Measurements from ENCODE around the gene POU2F3.

POU2F3 gene

DNA sequence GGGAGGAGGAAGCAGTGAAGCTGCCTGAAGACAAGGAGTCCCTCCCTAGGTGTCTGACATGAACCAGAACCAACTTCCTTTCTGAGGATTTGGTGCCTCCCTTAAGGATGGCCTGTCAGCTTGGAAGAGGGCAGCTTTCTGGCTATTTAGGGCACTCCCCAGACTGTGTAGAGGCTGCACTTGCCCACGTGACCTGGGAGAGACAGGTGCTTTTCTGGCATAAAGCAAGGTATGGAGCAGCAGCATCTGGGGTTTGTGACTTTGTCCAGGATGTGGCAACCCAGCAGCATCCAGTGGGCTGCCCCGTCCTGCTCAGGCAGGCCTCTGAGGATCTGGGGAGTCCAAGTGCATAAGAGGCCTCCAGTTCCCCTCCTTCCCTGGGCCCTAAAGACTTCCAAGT is 43.2 kb downstream of the POU2F3 start:
- no peak overlapping the region for H3K4me3 ChIP-seq (ENCODE audit: low read depth, low read length)
- TF ChIP-seq, protein P1, sequence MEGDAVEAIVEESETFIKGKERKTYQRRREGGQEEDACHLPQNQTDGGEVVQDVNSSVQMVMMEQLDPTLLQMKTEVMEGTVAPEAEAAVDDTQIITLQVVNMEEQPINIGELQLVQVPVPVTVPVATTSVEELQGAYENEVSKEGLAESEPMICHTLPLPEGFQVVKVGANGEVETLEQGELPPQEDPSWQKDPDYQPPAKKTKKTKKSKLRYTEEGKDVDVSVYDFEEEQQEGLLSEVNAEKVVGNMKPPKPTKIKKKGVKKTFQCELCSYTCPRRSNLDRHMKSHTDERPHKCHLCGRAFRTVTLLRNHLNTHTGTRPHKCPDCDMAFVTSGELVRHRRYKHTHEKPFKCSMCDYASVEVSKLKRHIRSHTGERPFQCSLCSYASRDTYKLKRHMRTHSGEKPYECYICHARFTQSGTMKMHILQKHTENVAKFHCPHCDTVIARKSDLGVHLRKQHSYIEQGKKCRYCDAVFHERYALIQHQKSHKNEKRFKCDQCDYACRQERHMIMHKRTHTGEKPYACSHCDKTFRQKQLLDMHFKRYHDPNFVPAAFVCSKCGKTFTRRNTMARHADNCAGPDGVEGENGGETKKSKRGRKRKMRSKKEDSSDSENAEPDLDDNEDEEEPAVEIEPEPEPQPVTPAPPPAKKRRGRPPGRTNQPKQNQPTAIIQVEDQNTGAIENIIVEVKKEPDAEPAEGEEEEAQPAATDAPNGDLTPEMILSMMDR (IDR thresholded peaks at IDR 0.05; ENCODE audit: insufficient read depth, low read depth, low read length, missing control alignments), result no peak
- no peak for DNase-seq (ENCODE audit: low read depth)

DNA sequence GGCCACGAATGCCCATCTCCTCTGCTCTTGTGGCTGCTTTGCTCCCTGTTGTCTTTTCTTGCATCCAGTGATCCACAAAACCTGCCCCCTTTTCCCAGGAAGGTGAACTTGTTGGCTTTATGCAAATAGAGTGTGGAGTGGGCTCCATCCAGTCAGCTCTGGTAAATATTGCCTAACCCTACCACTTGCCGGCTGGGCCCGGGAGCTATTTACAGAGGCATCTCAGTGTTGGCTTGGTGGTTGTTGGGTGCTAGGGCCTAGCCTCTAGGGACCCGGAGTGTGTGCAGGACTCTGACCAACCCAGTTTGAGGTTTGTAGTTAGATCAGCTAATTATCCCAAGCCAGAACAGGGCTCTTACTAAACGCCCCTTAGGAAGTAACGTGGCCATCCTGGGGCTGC is 44.3 kb downstream of the POU2F3 start:
- no peak for DNase-seq (ENCODE audit: low read depth)
- TF ChIP-seq, protein P1 (IDR thresholded peaks at IDR 0.05; ENCODE audit: insufficient read depth, low read depth, low read length, missing control alignments), result no peak
- H3K4me3 ChIP-seq (ENCODE audit: low read depth, low read length), result no peak overlapping the region

DNA sequence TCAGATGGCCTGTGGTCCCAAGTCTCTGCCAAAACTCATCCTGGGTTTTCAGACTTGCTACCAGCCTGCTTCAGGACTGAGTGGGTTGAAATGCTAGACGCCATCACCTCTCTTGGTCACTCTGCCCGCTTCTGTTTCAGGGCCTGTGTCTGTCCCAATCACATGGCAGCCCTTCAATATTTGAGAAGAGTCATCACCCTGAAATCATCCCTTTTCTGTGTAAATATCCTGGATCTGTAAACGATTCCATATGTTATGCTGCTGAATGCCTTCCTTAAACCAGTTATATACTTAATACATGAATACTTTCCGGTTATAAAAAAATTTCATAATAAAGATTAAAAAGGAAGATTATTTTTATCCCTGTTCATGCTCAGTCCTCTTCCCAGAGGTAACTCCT is 45.3 kb downstream of the POU2F3 start:
- TF ChIP-seq, protein P1 (IDR thresholded peaks at IDR 0.05; ENCODE audit: insufficient read depth, low read depth, low read length, missing control alignments), result no peak
- DNase-seq (ENCODE audit: low read depth), result no peak

DNA sequence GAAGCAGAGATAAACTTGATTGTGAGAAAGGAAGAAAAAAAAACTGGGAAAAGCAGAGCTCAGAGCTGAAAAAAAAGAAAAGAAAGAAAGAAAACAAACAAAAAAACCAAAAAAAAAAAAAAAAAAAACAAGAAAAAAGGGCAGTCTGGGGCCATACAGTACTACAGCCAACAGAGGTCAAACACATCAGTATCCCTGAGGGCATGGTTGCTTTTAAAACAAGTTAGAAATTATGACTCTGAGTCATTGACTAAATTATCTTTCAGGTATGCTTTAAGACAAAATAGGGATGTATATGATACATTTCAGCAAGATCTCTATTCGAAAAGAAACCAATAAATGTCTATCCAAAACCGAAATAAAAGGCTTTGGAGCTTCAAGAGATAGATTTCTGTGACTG is 48.1 kb downstream of the POU2F3 start:
- TF ChIP-seq, protein P1 (IDR thresholded peaks at IDR 0.05; ENCODE audit: insufficient read depth, low read depth, low read length, missing control alignments), result no peak
- H3K4me3 ChIP-seq (ENCODE audit: low read depth, low read length), result no peak overlapping the region
- DNase-seq (ENCODE audit: low read depth), result no peak

More for the DNA sequence above, 45.3 kb downstream of the POU2F3 start:
- H3K4me3 ChIP-seq (ENCODE audit: low read depth, low read length), result no peak overlapping the region

DNA sequence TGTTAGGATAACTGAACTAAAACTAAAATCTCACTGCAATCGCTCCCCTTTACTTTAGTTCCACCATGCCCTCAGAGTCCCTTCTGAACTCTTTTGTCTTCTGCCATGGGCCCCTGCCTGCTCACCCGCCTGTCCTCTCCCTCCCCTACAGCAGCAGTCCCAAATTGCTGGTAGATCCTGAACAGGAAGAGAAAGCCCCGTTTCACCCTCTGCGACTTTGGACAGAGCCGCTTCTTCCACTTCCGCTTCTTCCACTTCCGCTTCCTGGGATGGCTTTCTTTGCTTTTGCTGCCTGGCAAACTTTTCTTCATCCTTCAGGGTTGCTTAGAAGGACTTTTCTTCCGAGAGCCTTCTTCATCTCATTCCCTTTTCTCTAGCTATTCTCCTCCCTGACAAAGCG is 49.5 kb downstream of the POU2F3 start:
- no peak for DNase-seq (ENCODE audit: low read depth)
- no peak overlapping the region for H3K4me3 ChIP-seq (ENCODE audit: low read depth, low read length)
- TF ChIP-seq, protein P1 (IDR thresholded peaks at IDR 0.05; ENCODE audit: insufficient read depth, low read depth, low read length, missing control alignments), result no peak

DNA sequence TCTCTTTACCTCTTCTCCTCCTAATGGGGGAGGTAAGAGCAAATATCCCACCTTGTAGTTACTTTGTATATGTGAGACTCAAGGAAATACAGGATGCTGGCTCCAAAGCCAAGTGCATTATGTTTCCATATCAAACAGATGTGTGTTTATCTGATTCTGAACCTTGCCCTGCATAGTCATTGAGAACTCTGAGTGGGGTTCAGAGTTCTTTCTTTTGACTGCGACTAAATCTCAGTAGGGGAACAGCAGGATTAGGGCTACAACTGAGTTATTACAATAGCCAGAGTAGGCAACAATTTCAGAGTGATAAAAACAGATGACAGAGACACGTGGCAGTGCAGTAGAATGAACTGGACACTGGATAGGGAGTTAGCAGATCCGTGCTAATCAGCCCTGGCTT is 51.0 kb downstream of the POU2F3 start:
- TF ChIP-seq, protein P1 (IDR thresholded peaks at IDR 0.05; ENCODE audit: insufficient read depth, low read depth, low read length, missing control alignments), result no peak
- no peak for DNase-seq (ENCODE audit: low read depth)
- H3K4me3 ChIP-seq (ENCODE audit: low read depth, low read length), result no peak overlapping the region

DNA sequence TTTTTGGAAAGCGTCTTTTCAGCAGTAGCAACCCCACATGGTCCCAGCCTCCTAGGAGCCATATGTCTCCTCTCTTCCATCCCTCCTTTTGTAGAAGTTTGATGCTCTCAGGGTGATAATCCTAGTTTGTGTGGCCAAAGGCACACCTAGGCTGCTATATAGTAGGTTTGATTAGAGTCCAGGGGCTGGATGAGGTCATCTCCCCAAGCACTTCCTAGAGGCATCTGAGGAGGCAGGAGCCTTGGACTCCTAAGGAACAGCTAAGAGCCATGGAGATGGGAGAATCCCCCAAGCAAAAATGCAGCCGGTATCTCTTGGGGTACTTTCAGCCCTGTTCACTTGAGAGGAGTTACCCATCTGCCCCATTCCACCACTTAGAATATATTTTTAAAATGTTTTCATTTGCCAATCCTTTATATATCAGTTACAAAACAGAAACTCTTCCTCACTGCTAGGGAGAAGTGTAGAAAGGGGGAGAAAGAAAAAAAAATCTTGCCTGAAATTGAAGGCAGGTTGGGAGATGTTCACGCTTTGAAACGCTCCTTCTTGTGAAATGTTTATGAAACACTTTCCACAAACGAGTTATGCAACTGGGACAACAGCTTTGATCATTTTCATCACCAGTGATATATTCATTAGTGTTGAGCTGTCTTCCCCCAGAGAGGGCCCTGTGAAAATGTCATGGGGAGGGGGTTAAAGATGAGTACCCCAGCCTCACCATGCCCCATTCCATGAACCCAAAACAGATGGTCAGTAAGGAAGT is 53.3 kb downstream of the POU2F3 start:
- TF ChIP-seq, protein P1 (IDR thresholded peaks at IDR 0.05; ENCODE audit: insufficient read depth, low read depth, low read length, missing control alignments), result no peak
- no peak overlapping the region for H3K4me3 ChIP-seq (ENCODE audit: low read depth, low read length)
- no peak for DNase-seq (ENCODE audit: low read depth)
